Superior temporal gyrus (tissue), 1 donor: ENCODE results near the gene HERPUD2.
"Not testable (repeated sequence)": the region's sequence is repeated elsewhere in the genome, so short reads cannot be mapped to it uniquely, and the experiment has no call there.

Experiments
- DNase-seq: peaks from one replicate; pipeline ENCODE4 v3.0.0-alpha.2; 2016; ENCODE audit errors: extremely low spot score

HERPUD2 gene

GRCh38 chr7:35714407-35714806, 19.5 kb upstream of the HERPUD2 start:
- DNase-seq: no peak

GRCh38 chr7:35712563-35713226, 17.8 kb upstream of the HERPUD2 start:
- peak; percentile 27 for DNase-seq

- no peak for DNase-seq
Measured at GRCh38 chr7:35707422-35707821, 12.5 kb upstream of the HERPUD2 start.

- no peak for DNase-seq
Measured at GRCh38 chr7:35705932-35706461, 11.1 kb upstream of the HERPUD2 start.

GRCh38 chr7:35704261-35704660, 9.3 kb upstream of the HERPUD2 start:
- no peak for DNase-seq

GRCh38 chr7:35702541-35702940, 7.6 kb upstream of the HERPUD2 start:
- DNase-seq: no peak

- DNase-seq: no peak
Measured at GRCh38 chr7:35701287-35701900, 6.5 kb upstream of the HERPUD2 start.

GRCh38 chr7:35700865-35701264, 5.9 kb upstream of the HERPUD2 start:
- DNase-seq: no peak

GRCh38 chr7:35700333-35700732, 5.4 kb upstream of the HERPUD2 start:
- no peak for DNase-seq

GRCh38 chr7:35699796-35700305, 4.9 kb upstream of the HERPUD2 start:
- no peak for DNase-seq

- DNase-seq: not testable (repeated sequence)
Measured at GRCh38 chr7:35698382-35698781, 3.4 kb upstream of the HERPUD2 start.

- DNase-seq: no peak
Measured at GRCh38 chr7:35697414-35698175, 2.7 kb upstream of the HERPUD2 start.

GRCh38 chr7:35695987-35696386, 1.1 kb upstream of the HERPUD2 start:
- DNase-seq: no peak

- DNase-seq: no peak
Measured at GRCh38 chr7:35695473-35695850, 527 bp upstream of the HERPUD2 start.

GRCh38 chr7:35694161-35694783, 663 bp downstream of the HERPUD2 start:
- DNase-seq: peak; percentile 16

- no peak for DNase-seq
Measured at GRCh38 chr7:35691827-35692307, 3.1 kb downstream of the HERPUD2 start.

- DNase-seq: no peak
Measured at GRCh38 chr7:35691366-35691765, 3.6 kb downstream of the HERPUD2 start.

GRCh38 chr7:35690614-35691013, 4.3 kb downstream of the HERPUD2 start:
- not testable (repeated sequence) for DNase-seq

GRCh38 chr7:35685781-35686180, 9.2 kb downstream of the HERPUD2 start:
- DNase-seq: no peak

- DNase-seq: no peak
Measured at GRCh38 chr7:35681231-35682029, 13.5 kb downstream of the HERPUD2 start.

- no peak for DNase-seq
Measured at GRCh38 chr7:35680403-35681013, 14.4 kb downstream of the HERPUD2 start.
